Urinary bladder (tissue), 4 donors: ENCODE results near the gene TNS3. TPM values are rescaled to one million over a fixed set of nuclear protein-coding genes. Genes with fewer than 3 reads are reported as not detected.

Experiments used
- DNase-seq: peaks from one replicate; pipeline ENCODE4 v3.0.0-alpha.2; 2015; ENCODE audit errors: extremely low spot score
- H3K27ac ChIP-seq: one replicate; pipeline ENCODE4 v1.5.1; 2013; ENCODE audit warnings: low read depth, mild to moderate bottlenecking, moderate library complexity
- H3K36me3 ChIP-seq: one replicate; pipeline ENCODE4 v1.6.1; 2013; ENCODE audit warnings: mild to moderate bottlenecking, moderate library complexity; ENCODE audit not compliant: insufficient read depth
- H3K4me1 ChIP-seq: one replicate; pipeline ENCODE4 v1.6.1; 2013; ENCODE audit warnings: mild to moderate bottlenecking, moderate library complexity; ENCODE audit not compliant: insufficient read depth
- H3K4me3 ChIP-seq: one replicate; pipeline ENCODE4 v1.5.1; 2013; ENCODE audit warnings: low read depth, low read length
- WGBS: extraction: QIAGEN DNeasy Blood & Tissue Kit; methylation state at CpG from one replicate; pipeline ENCODE4 v1.1.7; 2013; 5-methylcytosine and 5-hydroxymethylcytosine counted together
- polyA plus RNA-seq: library from polyadenylated mRNA; stranded (reverse); fragments of 200-250 nt; gene quantifications from one replicate; pipeline ENCODE4 v1.2.3, GENCODE V29; 2013
- total RNA-seq: library from RNA; depleted of rRNA; stranded (reverse); fragments of >200 nt; gene quantifications from one replicate; pipeline ENCODE4 v1.2.3, GENCODE V29; 2014
- donor health status: healthy with polysubstance abuse.
- donor health status: healthy.

The TNS3 gene
- total and polyA plus RNA-seq, 2 donors: 15.5 to 71.3 TPM

- H3K4me3 ChIP-seq: no peak overlapping the region
- no peak overlapping the region for H3K27ac ChIP-seq
- WGBS: 37% methylated on average over 10 of the region's 10 CpGs
- no peaks in the 10 kb centered on the region for H3K36me3 ChIP-seq
- DNase-seq: no peak
- H3K4me1 ChIP-seq: no peaks in the 10 kb centered on the region
Measured at GRCh38 chr7:47335557-47336471, 246.1 kb downstream of the TNS3 start.

DNA sequence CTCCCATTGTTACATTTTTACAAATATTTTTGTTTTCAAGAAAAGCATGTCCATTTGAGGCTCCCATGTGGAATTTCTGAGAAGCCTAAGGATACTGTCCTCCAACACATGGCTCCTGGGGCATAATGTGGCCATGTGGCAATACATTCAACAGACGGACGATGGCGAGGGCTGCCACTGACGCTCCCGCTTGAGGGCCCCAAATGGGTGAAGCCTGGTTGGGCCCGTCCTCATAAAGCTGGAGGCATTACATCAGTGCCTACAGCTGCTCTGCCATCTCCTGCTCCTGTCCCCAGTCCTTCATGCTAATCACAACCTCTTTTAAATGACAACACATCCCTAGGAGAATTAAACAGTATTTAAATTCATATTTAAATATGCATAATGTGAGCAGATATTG lies 246.8 kb downstream of the TNS3 start:
- 98% methylated on average over 6 of the region's 6 CpGs for WGBS
- Histone ChIP-seq H3K4me1 (no peaks in the 10 kb centered on the region), H3K27ac (no peak overlapping the region), H3K4me3 (no peak overlapping the region), H3K36me3 (no peaks in the 10 kb centered on the region)
- DNase-seq: no peak

DNA sequence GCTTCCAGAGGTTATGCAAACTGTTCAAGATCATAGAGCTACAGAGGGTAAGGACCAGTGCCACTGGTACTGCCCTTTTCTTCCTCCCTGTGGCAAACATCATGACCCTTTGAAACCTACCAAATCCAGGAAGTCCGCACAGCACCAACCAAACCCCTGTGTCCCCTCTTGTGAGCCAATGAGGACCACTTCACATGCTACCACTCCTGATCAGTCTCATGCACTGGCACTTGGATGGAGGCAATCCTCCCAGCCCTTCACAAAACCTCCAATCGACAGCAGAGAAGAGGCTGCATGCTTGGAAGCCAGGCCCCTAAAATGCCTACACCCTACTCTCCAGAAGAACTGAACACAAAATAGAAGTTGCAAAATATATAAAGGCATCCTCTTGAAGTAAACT lies 248.0 kb downstream of the TNS3 start:
- no peak for DNase-seq

DNA sequence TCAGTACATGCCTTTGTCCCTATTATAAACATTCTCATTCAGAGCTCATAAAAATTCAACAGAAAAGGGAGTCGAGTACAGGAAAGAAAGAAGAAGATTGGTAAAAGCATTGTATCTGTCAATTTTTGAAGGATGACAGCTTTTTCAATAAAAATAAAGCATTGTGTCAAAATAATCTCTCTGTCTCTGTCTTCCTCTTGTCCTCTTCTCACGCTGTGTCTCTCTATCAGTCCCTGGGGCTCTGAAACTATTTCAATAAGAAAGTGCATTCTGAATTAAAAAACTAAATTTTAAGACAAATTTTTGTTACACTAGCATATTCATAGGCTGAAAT lies 248.4 kb downstream of the TNS3 start:
- Histone ChIP-seq H3K4me3 (no peak overlapping the region), H3K4me1 (no peaks in the 10 kb centered on the region), H3K36me3 (no peaks in the 10 kb centered on the region), H3K27ac (no peak overlapping the region)
- no peak for DNase-seq
- 36% methylated on average over 2 of the region's 2 CpGs for WGBS

More for the DNA sequence above, 248.0 kb downstream of the TNS3 start:
- Histone ChIP-seq H3K4me3 (no peak overlapping the region), H3K27ac (no peak overlapping the region), H3K4me1 (no peaks in the 10 kb centered on the region), H3K36me3 (no peaks in the 10 kb centered on the region)
- 73% methylated on average over 2 of the region's 2 CpGs for WGBS

GRCh38 chr7:47332681-47333553 lies 249.0 kb downstream of the TNS3 start:
- H3K4me3 ChIP-seq: no peak overlapping the region
- no peaks in the 10 kb centered on the region for H3K4me1 ChIP-seq
- 56% methylated on average over 8 of the region's 8 CpGs for WGBS
- no peaks in the 10 kb centered on the region for H3K36me3 ChIP-seq
- no peak overlapping the region for H3K27ac ChIP-seq
- DNase-seq: no peak

DNA sequence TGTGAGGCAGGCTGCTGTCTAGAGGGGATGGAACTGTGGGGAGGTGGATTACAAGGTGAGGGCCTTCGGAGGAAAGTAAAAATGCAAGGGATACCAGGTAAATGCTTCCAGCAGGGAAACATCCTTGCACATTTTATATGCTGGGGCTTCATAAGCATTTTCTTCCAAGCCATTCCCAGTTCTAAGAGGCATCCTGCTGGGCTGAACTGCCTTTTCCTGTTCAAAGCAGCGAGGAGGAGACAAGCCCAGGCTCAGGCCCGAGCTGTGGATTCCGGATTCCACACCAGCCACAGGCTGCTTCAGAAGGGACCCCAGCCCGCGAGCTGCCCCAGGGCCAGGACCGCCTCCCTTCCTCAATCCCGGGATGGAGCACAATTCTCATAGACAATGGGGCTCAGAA lies 249.7 kb downstream of the TNS3 start:
- no peaks in the 10 kb centered on the region for H3K36me3 ChIP-seq
- WGBS: 75% methylated on average over 8 of the region's 8 CpGs
- H3K4me1 ChIP-seq: no peaks in the 10 kb centered on the region
- H3K4me3 ChIP-seq: no peak overlapping the region
- no peak overlapping the region for H3K27ac ChIP-seq
- DNase-seq: no peak

DNA sequence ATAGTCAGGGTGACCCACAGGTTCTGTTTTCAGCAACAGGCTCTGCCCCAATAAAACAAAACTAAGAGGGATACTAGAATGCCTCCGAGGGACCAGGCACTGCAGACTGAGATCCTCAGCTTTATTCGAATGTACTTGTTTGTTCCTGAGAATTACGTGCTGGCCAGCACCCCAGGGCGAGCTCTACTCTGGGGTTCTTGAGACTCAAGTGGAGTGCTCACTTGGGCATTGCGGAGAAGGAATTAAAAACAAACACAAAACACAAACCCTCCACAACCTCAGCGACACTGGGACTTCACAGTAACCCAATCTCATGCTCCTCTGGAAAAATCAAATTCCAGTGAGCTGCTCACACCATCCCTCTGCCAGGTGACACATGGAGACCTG lies 250.7 kb downstream of the TNS3 start:
- no peaks in the 10 kb centered on the region for H3K36me3 ChIP-seq
- H3K4me1 ChIP-seq: no peaks in the 10 kb centered on the region
- no peak for DNase-seq
- H3K4me3 ChIP-seq: no peak overlapping the region
- H3K27ac ChIP-seq: no peak overlapping the region
- 91% methylated on average over 6 of the region's 6 CpGs for WGBS

DNA sequence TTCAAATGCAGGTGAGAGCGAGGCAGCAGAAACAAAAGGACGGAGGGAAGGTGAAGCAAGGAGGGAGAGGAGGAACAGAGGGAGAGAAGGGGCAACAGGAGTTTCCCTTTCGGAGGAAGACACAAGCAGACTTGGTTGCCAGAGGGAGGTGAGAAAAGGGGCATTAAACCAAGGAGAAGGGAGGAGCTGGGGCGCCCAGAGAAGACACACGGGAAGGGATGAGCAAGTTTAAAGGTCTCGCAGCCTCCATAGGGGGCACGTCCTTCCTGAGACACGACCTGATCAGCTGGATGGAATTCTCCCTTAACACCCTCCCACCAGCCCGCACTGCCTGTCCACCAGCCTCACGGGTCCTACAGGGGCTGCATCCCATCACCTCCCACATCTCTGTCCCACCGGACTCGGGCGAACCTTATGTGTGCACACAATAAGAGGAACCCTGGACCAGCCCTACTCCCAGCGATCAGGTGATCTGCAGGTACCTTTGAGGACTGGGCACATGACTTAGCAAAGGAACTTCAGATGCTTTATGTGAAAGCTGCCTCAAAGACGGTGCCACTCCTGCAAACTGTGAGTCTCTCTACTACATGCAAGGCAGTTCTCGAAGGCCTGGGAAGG lies 251.2 kb downstream of the TNS3 start:
- Histone ChIP-seq H3K4me1 (no peaks in the 10 kb centered on the region), H3K36me3 (no peaks in the 10 kb centered on the region), H3K27ac (no peak overlapping the region), H3K4me3 (no peak overlapping the region)
- DNase-seq: no peak
- WGBS: 95% methylated on average over 16 of the region's 16 CpGs

GRCh38 chr7:47330026-47330425 lies 251.9 kb downstream of the TNS3 start:
- no peaks in the 10 kb centered on the region for H3K36me3 ChIP-seq
- H3K4me3 ChIP-seq: no peak overlapping the region
- WGBS: 82% methylated on average over 6 of the region's 6 CpGs
- no peak for DNase-seq
- no peaks in the 10 kb centered on the region for H3K4me1 ChIP-seq
- no peak overlapping the region for H3K27ac ChIP-seq

GRCh38 chr7:47329320-47329926 lies 252.5 kb downstream of the TNS3 start:
- no peaks in the 10 kb centered on the region for H3K4me1 ChIP-seq
- no peak overlapping the region for H3K4me3 ChIP-seq
- no peak for DNase-seq
- 76% methylated on average over 19 of the region's 19 CpGs for WGBS
- H3K27ac ChIP-seq: no peak overlapping the region
- H3K36me3 ChIP-seq: no peaks in the 10 kb centered on the region

- 72% methylated on average over 7 of the region's 7 CpGs for WGBS
- Histone ChIP-seq H3K4me3 (no peak overlapping the region), H3K4me1 (no peaks in the 10 kb centered on the region), H3K27ac (no peak overlapping the region), H3K36me3 (no peaks in the 10 kb centered on the region)
- DNase-seq: no peak
Measured at GRCh38 chr7:47328392-47329319, 253.3 kb downstream of the TNS3 start.

- DNase-seq: no peak
- no peaks in the 10 kb centered on the region for H3K36me3 ChIP-seq
- 13% methylated on average over 24 of the region's 24 CpGs for WGBS
- H3K27ac ChIP-seq: peak overlapping the region; percentile 16
- H3K4me1 ChIP-seq: no peaks in the 10 kb centered on the region
- no peak overlapping the region for H3K4me3 ChIP-seq
Measured at GRCh38 chr7:47327698-47328391, 254.1 kb downstream of the TNS3 start.
